Karpas-422 (cell line): Measurements from ENCODE around the gene PREX1. TPM values are rescaled to one million over a fixed set of nuclear protein-coding genes. Genes with fewer than 3 reads are reported as not detected.

Experiments used
- DNase-seq: peaks from one replicate; pipeline ENCODE4 v3.0.0-alpha.2; 2015
- H2AFZ ChIP-seq: fragments of 200-600 bp; sonication (generic); 2 replicates; pipeline ENCODE4 v1.6.1; 2014; ENCODE audit warnings: antibody characterized with exemption, low read length, mixed read lengths
- H3K27ac ChIP-seq: fragments of 200-600 bp; sonication (generic); 2 replicates; pipeline ENCODE4 v1.5.1; 2014; ENCODE audit warnings: mild to moderate bottlenecking, low read length, moderate library complexity
- H3K27me3 ChIP-seq: fragments of 200-600 bp; sonication (generic); 2 replicates; pipeline ENCODE4 v1.6.1; 2014; ENCODE audit warnings: low read length, mixed read lengths
- H3K36me3 ChIP-seq: fragments of 200-600 bp; sonication (generic); 2 replicates; pipeline ENCODE4 v1.6.1; 2014; ENCODE audit warnings: low read length, mixed read lengths; ENCODE audit not compliant: insufficient read depth
- H3K4me1 ChIP-seq: fragments of 200-600 bp; sonication (generic); 2 replicates; pipeline ENCODE4 v1.6.1; 2014; ENCODE audit warnings: mild to moderate bottlenecking, low read length, mixed read lengths
- H3K4me2 ChIP-seq: fragments of 200-600 bp; sonication (generic); 2 replicates; pipeline ENCODE4 v1.6.1; 2014; ENCODE audit warnings: low read length, low read depth, mild to moderate bottlenecking; ENCODE audit not compliant: poor library complexity, severe bottlenecking
- H3K4me3 ChIP-seq: fragments of 200-600 bp; sonication (generic); 2 replicates; pipeline ENCODE4 v1.5.1; 2014; ENCODE audit warnings: mild to moderate bottlenecking, antibody characterized with exemption, low read length, mixed read lengths
- H3K79me2 ChIP-seq: fragments of 200-600 bp; sonication (generic); 2 replicates; pipeline ENCODE4 v1.6.1; 2014; ENCODE audit warnings: mild to moderate bottlenecking, low read length, mixed read lengths
- H3K9ac ChIP-seq: fragments of 200-600 bp; sonication (generic); 2 replicates; pipeline ENCODE4 v1.6.0; 2014; ENCODE audit warnings: low read length
- H3K9me2 ChIP-seq: fragments of 200-600 bp; sonication (generic), shearing (Covaris generic); replicated peaks from 2 replicates; pipeline ENCODE4 v1.6.0; 2014; ENCODE audit warnings: mild to moderate bottlenecking, low read length, moderate library complexity; ENCODE audit not compliant: insufficient read depth
- H3K9me3 ChIP-seq: fragments of 300-700, 200-600 bp; sonication (generic); 2 replicates; pipeline ENCODE4 v1.6.1; 2014; ENCODE audit warnings: low read length, mixed read lengths
- H4K20me1 ChIP-seq: fragments of 200-600 bp; sonication (generic); 2 replicates; pipeline ENCODE4 v1.6.1; 2014; ENCODE audit warnings: mild to moderate bottlenecking, antibody characterized with exemption, low read length, low read depth; ENCODE audit not compliant: insufficient read depth
- total RNA-seq: library from RNA; depleted of rRNA; stranded (reverse); fragments of >200 nt; shearing (Covaris generic); gene quantifications from 2 replicates; pipeline ENCODE4 v1.2.3, GENCODE V29; 2014; ENCODE audit warnings: low replicate concordance

Gene PREX1
- total RNA-seq, 1 experiment from 2014 or later: not detected

DNA sequence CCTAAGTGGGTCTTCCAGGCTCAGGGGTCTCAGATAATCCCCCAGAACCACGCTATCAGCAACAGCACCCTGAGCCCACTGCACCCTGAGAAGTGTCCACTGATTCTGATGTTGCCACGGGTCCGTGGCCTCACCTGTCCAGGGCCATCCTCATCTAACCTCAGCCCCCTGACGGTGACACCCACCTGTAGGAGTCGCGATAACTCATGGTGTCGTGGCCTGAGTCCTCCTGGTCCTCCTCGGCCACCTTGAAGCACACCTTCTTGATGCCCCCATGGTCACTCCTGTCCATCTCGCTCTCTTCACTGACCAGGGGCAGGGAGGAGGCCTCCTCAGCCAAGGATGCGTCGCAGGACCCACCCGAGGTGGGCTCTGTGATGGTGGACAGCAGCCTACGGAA, 182.1 kb downstream of the PREX1 start:
- Histone ChIP-seq H3K4me2 (no peak overlapping the region), H4K20me1 (no peaks in the 10 kb centered on the region), H3K79me2 (no peaks in the 10 kb centered on the region), H3K9me3 (no peaks in the 10 kb centered on the region), H3K36me3 (no peaks in the 10 kb centered on the region), H3K9me2 (no peaks in the 10 kb centered on the region), H2AFZ (no peak overlapping the region), H3K27ac (no peak overlapping the region), H3K4me3 (no peak overlapping the region), H3K4me1 (peaks cover 14% of the 10 kb centered on the region), H3K27me3 (no peaks in the 10 kb centered on the region), H3K9ac (no peak overlapping the region)
- no peak for DNase-seq

DNA sequence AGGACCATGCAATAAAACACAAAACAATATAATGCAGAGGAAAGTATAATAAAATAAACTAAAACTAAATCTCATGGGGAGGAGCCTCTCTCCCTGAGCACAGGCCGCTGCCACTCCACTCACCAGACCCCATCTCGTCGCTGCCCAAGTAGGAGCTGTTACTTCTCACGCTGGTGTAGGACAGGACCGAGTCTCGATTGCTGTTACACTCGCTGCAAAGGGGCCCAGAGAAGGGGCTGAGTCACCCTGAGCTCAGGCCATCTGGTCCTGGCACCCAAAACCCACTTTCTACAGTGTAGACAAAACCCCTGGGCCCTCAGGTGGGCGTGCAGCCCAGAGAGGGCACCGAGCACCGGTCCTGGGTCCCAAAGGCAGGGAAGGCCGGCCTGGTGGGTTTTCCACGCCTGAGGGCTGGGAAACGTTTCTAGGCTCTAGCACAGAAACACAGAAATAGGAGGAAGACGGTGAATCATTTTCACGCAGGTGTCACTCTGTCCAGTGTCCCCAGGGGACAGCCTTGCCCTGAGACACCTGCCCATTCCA, 183.4 kb downstream of the PREX1 start:
- peaks cover 14% of the 10 kb centered on the region for H3K4me1 ChIP-seq
- H2AFZ ChIP-seq: no peak overlapping the region
- no peak overlapping the region for H3K9ac ChIP-seq
- no peaks in the 10 kb centered on the region for H3K9me3 ChIP-seq
- no peaks in the 10 kb centered on the region for H3K36me3 ChIP-seq
- H3K9me2 ChIP-seq: no peaks in the 10 kb centered on the region
- no peak overlapping the region for H3K4me3 ChIP-seq
- no peaks in the 10 kb centered on the region for H3K79me2 ChIP-seq
- H4K20me1 ChIP-seq: no peaks in the 10 kb centered on the region
- DNase-seq: no peak
- no peak overlapping the region for H3K4me2 ChIP-seq
- no peak overlapping the region for H3K27ac ChIP-seq
- no peaks in the 10 kb centered on the region for H3K27me3 ChIP-seq

DNA sequence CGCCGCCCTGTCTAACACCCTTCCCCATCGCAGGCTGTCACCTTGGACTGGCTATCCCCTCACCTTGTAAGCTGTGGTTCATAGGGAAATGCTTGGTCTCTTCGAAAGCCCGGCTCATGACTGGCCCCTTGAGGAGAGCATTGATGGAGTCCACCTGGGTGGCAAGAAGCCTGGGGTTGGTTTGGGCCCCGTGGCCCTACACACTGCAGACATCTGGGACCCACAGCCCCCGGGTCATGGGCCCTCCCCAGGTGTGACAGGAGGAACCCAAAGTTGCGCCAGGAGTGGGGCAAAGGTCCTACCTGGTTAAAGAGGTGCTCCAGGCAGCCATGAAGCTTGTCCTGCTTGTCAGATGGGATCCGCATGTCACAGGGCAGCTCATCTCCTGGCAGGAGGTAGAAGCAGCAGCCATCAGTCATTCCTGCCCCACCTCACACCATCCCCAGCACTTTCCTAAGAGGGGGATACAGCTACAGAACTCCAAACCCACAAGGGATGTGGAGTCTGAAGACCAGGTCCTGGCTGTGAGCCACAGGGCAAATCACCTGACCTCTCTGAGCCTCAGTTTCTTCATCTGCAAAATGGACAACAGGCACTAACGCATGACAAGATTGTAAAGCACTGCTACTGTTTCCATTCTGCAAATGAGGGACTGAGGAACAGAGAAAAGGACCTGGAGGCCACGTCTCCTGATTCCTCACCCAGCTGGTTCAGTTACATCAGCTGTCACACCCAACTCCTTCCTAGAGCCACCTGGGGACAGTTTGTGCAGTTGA, 185.5 kb downstream of the PREX1 start:
- Histone ChIP-seq H3K4me2 (no peak overlapping the region), H4K20me1 (no peaks in the 10 kb centered on the region), H2AFZ (no peak overlapping the region), H3K27ac (no peak overlapping the region), H3K9ac (no peak overlapping the region), H3K36me3 (no peaks in the 10 kb centered on the region), H3K9me3 (no peaks in the 10 kb centered on the region), H3K79me2 (no peaks in the 10 kb centered on the region), H3K9me2 (no peaks in the 10 kb centered on the region), H3K27me3 (no peaks in the 10 kb centered on the region), H3K4me1 (no peaks in the 10 kb centered on the region), H3K4me3 (no peak overlapping the region)
- no peak for DNase-seq

DNA sequence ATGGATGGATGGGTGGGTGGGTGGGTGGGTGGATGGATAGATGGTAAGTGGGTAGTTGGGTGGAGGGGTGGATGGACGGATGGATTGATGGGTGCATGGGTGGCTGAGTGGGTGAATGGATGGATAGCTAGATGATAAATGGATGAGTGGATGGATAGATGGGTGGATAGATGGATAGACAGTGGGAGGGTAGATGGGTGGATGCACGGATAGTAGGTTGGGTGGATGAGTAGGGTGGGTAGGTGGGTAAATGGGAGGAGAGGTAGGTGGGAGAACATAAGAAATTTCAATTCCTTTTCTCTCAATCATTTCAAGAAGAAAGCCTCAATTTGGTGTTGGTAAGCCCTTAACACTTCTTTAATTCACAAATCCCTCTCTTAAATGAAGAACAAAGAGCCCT, 186.9 kb downstream of the PREX1 start:
- Histone ChIP-seq H3K9me2 (no peaks in the 10 kb centered on the region), H3K36me3 (no peaks in the 10 kb centered on the region), H3K9me3 (no peaks in the 10 kb centered on the region), H3K27me3 (no peaks in the 10 kb centered on the region), H3K27ac (no peak overlapping the region), H2AFZ (no peak overlapping the region), H3K4me1 (no peaks in the 10 kb centered on the region), H3K4me3 (no peak overlapping the region), H3K9ac (no peak overlapping the region), H4K20me1 (no peaks in the 10 kb centered on the region), H3K79me2 (no peaks in the 10 kb centered on the region), H3K4me2 (no peak overlapping the region)
- no peak for DNase-seq

GRCh38 chr20:48639899-48640298, 187.9 kb downstream of the PREX1 start:
- Histone ChIP-seq H3K4me1 (no peaks in the 10 kb centered on the region), H3K9ac (no peak overlapping the region), H3K36me3 (no peaks in the 10 kb centered on the region), H3K9me3 (no peaks in the 10 kb centered on the region), H2AFZ (no peak overlapping the region), H3K27me3 (no peaks in the 10 kb centered on the region), H3K79me2 (no peaks in the 10 kb centered on the region), H3K4me2 (no peak overlapping the region), H4K20me1 (no peaks in the 10 kb centered on the region), H3K9me2 (no peaks in the 10 kb centered on the region), H3K4me3 (no peak overlapping the region), H3K27ac (no peak overlapping the region)
- no peak for DNase-seq

DNA sequence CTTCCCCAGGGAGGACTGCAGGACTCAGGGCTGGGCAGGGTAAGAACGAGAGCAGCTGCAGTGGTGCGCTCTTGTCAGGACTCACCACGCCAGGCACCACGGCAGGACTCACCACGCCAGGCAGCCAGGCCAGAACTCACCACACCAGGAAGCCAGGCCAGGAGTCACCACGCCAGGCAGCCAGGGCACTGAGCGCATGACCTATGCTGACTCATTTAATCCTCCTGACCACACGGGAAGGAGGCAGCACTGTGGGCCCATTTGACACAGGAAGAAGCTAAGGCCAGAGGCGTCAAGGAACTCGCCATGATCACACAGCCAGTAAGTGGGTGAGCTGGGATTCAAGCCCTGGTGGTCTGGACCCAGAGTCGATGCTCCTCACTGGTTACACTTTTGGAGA, 189.3 kb downstream of the PREX1 start:
- no peaks in the 10 kb centered on the region for H3K36me3 ChIP-seq
- H4K20me1 ChIP-seq: no peaks in the 10 kb centered on the region

GRCh38 chr20:48637461-48637860, 190.3 kb downstream of the PREX1 start:
- no peak overlapping the region for H3K4me3 ChIP-seq
- no peaks in the 10 kb centered on the region for H3K27me3 ChIP-seq
- no peaks in the 10 kb centered on the region for H4K20me1 ChIP-seq
- H3K4me1 ChIP-seq: no peaks in the 10 kb centered on the region
- no peaks in the 10 kb centered on the region for H3K79me2 ChIP-seq
- no peak overlapping the region for H3K9ac ChIP-seq
- H3K27ac ChIP-seq: no peak overlapping the region
- no peak overlapping the region for H2AFZ ChIP-seq
- H3K9me2 ChIP-seq: no peaks in the 10 kb centered on the region
- no peaks in the 10 kb centered on the region for H3K9me3 ChIP-seq
- no peaks in the 10 kb centered on the region for H3K36me3 ChIP-seq
- no peak for DNase-seq
- no peak overlapping the region for H3K4me2 ChIP-seq

More for the DNA sequence above, 189.3 kb downstream of the PREX1 start:
- Histone ChIP-seq H3K27ac (no peak overlapping the region), H3K9me3 (no peaks in the 10 kb centered on the region), H3K4me1 (no peaks in the 10 kb centered on the region), H3K27me3 (no peaks in the 10 kb centered on the region), H3K9me2 (no peaks in the 10 kb centered on the region), H3K9ac (no peak overlapping the region), H3K79me2 (no peaks in the 10 kb centered on the region), H3K4me2 (no peak overlapping the region), H3K4me3 (no peak overlapping the region), H2AFZ (no peak overlapping the region)
- no peak for DNase-seq

GRCh38 chr20:48636301-48636700, 191.5 kb downstream of the PREX1 start:
- no peaks in the 10 kb centered on the region for H3K36me3 ChIP-seq
- DNase-seq: no peak

More at GRCh38 chr20:48636301-48636700, 191.5 kb downstream of the PREX1 start:
- no peaks in the 10 kb centered on the region for H3K27me3 ChIP-seq
- H3K9me2 ChIP-seq: no peaks in the 10 kb centered on the region
- H3K79me2 ChIP-seq: no peaks in the 10 kb centered on the region
- H3K9me3 ChIP-seq: no peaks in the 10 kb centered on the region
- H3K9ac ChIP-seq: no peak overlapping the region
- H2AFZ ChIP-seq: no peak overlapping the region
- no peak overlapping the region for H3K4me2 ChIP-seq
- H4K20me1 ChIP-seq: no peaks in the 10 kb centered on the region
- no peak overlapping the region for H3K4me3 ChIP-seq
- H3K27ac ChIP-seq: no peak overlapping the region
- H3K4me1 ChIP-seq: no peaks in the 10 kb centered on the region
